Stimulated activated CD8-positive, alpha-beta memory T cell treated with anti-CD3 and anti-CD28 coated beads, Interleukin-15, amount 100 ng/mL, for 1 hour (primary cell): ENCODE measurements around the gene WRAP73.

Experiments
- DNase-seq: peaks from one replicate; pipeline ENCODE4 v3.0.0-alpha.2; 2020; ENCODE audit warnings: low read depth

The WRAP73 gene, protein sequence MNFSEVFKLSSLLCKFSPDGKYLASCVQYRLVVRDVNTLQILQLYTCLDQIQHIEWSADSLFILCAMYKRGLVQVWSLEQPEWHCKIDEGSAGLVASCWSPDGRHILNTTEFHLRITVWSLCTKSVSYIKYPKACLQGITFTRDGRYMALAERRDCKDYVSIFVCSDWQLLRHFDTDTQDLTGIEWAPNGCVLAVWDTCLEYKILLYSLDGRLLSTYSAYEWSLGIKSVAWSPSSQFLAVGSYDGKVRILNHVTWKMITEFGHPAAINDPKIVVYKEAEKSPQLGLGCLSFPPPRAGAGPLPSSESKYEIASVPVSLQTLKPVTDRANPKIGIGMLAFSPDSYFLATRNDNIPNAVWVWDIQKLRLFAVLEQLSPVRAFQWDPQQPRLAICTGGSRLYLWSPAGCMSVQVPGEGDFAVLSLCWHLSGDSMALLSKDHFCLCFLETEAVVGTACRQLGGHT

DNA sequence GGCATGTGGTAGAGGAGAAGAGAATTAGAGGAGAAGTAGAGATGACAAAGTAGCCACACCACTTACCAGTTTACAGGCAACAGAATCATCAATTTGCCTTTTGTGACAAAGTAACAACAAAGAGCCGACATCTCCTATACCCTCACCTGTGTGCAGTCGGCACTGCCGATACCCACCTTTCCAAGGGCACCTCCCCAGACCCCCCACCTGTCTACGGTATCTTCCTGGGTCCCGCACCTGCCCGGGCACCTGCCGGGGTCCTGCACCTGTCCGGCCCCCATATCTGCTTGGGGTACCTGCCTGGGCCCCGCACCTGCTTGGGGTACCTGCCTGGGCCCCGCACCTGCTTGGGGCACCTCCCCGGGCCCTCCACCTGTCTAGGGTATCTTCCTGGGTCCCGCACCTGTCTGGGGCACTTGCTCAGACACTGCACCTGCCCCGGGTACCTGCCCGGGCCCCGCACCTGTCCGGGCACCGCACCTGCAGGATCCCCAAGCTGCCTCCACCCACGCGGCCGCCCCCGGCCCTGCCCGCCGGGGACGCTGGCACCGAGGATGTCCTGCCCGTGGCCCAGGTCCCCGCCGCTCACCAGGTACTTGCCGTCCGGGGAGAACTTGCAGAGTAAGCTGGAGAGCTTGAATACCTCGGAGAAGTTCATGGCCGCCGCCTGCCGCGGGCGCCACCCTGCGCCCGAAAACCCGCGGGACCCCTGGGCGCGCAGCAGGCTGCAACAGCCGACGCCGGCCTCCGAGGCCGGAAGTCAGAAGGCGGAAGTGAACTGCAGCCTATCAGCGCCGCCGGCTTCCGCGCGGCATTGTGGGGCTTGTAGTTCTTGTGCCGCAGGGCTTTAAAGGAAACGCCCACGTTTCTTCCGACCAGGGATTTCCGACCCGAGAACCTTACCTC lies at the start of gene WRAP73:
TSS of gene WRAP73 (minus strand) at position 762 of the 906 bp plus-strand sequence. CDS start at position 658, 104 bp downstream.
- peak; percentile 66 for DNase-seq

DNA sequence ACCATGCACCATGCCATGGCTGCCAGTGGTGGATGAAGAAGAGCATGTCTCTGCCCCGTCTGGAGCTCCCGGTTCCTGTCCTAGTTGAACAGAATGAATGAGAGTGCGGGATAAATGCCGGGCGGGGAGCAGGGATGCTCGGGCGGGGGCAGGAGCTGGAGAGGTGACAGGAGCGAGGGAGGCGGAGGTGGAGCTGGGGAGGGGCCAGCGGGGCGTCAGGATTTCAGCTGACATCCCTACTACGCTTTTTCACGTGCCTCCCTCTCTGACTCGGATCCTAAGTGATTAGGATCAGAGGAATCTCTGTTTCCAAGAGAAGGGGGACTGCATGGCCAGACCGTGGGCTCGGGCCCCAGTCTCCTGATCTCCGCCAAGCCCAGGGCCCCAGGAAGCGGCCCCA lies 49.7 kb upstream of the WRAP73 start:
- no peak for DNase-seq

DNA sequence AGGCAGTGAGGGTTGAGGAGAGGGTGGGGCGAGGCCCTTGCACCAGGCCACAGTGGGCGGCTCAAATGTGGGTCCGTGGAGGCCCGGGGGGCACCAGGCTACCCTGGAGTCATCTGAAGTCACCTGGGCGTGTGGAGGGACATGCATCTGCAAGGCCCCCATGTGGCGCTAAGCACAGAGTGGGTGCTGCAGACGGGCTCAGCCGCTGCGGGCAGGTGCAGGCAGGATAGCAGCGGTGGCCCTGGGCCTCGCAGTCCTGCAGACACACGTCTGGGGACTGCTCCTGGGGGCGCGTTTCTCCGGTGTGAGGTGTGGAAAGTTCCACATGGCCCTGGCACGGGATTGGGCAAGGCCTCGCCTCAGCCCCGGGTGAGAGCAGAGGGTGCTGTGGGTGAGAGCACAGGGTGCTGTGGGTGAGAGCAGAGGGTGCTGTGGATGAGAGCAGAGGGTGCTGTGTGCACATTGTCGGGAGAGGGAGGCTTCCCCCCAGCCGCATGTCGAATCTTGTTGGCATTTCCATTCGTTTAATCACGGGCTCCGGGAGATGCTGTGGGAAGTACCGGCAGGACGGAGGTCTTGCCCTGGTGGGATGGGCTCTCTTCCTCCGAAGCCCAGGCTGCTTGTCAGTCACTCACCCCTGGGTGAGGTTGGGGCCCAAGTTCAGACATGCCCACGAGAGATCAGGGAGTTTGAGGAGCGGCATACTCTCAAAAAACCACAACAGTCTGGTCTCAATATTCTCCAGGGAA lies 48.9 kb upstream of the WRAP73 start:
- DNase-seq, result no peak

DNA sequence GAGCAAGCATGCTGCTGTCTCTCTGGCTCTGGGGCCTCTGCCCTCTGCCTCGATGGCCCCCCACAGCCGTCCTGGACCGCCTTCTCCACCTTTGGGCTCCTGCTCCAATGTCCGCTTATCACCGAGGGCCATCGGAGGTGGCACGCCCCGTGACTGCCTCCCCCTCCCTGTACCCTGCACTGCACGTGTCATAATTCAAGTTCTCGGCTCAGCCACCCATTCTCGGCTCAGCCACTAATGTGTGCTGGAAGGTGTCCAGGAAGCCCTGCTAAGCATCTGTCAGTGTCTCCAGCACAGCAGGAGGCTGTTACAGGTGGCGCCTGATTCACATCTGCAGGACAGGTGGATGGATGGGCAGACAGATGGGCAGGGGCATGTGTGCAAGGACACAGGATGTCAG lies 47.9 kb upstream of the WRAP73 start:
- no peak for DNase-seq

DNA sequence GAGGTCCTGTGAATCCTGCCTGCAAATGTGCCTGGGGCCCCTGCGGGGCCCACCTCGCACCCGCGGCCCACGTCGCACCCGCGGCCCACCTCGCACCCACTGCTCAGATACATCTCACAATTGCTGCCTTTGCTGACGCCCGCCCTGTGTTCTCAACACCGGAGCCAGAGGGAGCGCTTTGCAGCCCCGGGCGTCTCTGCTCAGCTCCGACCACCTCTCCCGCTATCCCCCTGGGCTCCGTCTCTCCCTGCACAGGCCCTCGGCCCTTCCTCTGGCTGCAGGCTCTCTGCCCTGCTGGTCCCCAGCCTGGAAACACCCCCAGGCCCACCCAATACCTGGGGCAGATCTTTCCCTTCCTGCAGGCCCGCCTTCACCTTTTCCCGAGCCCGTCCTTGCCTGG lies 47.2 kb upstream of the WRAP73 start:
- DNase-seq, result no peak

DNA sequence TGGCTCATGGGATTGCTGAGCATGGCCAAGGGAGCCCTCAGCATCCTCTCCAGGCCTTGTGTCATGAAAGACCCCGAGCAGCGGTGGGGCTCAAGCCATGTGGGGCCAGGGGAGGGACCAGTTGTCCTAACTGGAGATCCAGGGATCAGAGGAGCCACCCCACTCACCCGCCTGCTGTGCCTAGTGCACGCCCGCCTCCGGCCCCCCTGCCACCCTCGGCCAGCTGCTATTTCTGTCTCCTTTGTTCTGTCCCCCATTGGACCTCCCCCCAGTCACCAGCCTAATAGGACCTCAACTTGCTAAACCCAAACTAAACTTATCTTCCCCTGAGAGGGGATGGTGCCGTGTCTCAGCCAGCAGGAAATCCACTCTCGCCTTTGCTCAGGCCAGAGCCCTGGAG lies 46.8 kb upstream of the WRAP73 start:
- no peak for DNase-seq

DNA sequence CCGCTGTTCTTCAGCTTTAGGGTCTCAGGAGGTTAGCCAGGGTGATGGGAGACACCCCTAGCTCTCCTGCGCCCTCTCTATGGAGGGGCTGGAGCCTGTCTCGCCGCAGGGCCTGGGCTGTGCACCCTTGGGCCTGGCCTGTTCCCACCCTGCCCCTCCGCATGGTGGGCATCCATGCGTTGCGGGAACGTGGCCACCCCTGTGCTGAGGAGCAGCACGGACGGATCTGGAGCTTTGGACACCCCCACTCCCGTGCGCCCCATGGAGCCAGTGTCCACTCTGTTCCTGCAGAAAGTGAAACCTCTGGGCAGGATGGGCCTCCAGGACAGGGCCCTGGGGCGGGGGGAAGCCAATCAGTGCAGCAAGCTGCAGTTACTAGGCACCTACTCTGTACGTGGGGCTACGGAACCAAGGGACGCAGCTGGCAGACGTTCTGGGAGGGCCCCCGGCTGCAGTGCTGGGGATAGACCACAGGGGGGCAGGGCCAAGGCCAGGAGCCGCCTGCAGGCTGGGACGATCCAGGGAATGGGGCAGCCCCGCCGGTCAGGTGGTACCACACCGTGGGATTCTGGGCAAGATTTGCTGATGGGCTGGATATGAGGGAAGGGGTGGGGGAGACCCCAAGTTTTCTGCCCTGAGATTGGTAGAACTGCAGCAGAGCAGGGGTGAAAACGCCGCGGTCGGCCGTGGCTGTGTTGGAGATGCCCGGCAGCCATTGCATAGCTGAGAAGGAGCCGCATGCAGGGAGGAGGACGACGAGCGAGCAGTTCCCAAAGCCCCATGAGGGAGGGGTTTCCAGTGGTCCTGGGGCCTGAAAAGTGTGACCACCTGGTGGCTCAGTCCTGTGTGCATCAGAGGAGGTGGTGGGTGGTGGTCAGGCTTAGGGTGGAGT lies 45.7 kb upstream of the WRAP73 start:
- no peak for DNase-seq

DNA sequence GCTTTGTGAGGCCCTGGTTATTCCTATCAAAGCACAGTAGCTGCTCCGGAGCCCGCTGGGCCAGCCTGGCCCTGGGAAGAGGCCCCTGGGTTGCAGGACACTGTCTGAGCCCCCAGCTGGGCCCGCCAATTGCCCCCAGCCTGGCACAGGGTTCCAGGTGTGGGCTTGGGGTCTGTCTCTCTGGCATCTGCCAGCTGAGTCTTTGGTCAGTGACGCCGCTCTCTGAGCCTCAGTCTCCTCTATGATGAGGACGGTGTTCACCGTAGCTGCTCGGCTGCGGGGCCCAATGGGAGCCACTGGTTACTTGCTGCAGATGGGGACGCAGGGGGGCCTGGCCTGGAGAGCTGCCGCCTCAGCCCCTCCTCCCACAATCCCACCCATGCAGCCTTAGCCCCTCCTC lies 43.4 kb upstream of the WRAP73 start:
- DNase-seq, result no peak

DNA sequence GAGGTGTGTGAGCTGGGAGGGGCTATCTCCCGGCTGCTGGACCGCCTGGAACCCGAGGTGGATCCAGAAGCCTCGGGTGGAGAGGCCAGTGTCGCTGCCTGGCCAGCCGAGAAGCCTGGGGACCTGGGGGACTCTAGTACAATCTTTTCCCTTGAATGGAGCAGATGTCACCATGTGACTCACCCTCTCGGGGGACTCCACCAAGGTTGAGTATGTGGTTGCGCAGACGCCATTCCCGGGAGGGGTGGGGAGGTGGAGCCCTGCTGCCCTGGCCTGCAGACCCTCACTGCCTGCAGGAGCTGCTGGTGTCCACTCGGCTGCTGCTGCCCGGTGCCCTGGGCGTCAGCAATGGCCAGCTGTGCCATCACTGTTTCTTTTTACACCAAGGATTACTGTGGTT lies 42.7 kb upstream of the WRAP73 start:
- DNase-seq, result no peak

DNA sequence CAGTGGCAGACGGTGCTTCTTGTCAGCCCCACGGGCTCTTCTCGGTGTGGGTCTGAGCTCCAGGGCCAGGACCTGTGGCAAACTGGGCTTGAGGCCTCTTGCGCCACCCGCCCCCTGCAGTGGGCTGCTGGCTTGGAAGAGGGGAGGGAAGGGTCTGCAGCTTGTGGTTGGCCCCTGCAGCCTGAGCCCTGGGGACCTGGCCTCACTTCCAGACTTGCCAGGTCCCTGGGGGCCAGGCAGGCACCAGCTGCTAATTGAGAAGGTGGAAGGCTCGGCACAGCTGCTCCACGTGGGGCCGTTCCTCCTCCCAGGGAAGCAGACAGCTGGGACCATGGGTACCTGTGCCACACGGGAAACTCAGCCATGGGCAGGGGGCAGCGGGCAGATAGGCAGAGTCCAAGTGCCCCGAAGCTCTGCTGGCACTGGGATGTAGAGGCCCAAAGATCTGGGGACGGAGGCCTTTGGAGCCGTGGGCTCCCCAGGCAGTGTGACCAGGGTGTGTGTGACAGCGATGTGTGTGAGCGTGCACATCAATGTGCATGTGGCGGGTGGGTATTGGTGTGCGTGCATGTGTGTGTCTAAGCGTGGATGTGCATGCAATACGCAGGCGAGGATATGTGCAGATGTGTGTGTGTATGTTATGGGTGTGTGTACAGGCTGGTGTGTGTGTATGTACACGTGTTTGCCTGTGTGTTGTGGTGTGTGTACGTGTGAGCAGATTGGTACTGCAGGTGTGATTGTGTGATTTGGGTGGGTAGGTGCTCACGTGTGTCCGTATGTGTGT lies 41.7 kb upstream of the WRAP73 start:
- no peak for DNase-seq

DNA sequence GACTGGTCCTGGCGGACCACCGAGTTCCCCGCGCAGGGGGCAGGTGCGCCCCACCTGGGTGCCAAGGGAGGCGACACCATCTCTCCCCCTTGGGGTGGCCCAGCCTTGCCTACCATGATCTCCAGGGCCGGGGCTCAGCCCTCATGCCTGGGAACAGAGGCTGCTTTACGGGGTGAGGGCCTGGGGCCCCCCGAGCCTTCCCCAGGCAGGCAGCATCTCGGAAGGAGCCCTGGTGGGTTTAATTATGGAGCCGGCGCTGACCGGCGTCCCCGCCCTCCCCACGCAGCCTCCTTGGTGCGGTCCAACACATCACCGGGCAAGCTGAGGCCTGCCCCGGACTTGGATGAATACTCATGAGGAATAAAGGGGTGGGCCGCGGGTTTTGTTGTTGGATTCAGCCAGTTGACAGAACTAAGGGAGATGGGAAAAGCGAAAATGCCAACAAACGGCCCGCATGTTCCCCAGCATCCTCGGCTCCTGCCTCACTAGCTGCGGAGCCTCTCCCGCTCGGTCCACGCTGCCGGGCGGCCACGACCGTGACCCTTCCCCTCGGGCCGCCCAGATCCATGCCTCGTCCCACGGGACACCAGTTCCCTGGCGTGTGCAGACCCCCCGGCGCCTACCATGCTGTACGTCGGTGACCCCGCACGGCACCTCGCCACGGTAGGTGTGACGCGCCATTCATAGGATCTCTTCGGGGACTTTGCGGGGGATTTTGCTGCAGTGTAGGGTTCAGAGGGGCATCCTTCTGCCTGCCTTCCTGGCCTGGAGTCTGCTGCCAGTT lies 40.6 kb upstream of the WRAP73 start:
- no peak for DNase-seq

DNA sequence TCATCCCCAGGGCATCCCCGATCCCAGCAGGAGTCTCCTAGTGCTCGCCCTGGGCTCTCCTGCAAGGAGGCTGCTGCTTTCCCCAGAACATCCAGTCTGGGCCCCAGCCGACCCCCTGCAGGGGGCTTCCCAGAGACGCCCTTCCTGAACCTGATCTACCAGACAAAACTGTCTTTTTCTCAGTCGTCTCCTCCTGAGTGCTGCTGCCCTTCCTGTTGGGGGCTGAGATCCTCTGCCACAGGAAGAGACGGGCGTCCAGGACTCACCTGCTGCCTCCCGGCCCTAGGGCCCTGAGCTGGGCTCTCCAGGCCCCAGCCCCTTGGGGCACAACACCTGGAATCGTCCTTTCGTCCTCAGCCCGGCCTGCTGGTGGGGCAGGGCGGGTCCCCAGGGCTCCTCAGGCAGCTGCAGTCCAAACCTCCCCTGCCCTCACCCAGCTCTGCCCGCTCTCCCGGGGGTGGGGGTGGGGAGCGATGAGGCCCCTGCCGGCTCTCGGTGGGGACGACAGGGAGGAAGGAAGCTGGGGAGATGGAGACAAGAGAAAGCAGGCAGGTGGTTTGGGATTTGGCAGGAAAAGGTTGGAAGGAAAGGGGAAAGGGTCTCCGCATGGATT lies 39.3 kb upstream of the WRAP73 start:
- no peak for DNase-seq

DNA sequence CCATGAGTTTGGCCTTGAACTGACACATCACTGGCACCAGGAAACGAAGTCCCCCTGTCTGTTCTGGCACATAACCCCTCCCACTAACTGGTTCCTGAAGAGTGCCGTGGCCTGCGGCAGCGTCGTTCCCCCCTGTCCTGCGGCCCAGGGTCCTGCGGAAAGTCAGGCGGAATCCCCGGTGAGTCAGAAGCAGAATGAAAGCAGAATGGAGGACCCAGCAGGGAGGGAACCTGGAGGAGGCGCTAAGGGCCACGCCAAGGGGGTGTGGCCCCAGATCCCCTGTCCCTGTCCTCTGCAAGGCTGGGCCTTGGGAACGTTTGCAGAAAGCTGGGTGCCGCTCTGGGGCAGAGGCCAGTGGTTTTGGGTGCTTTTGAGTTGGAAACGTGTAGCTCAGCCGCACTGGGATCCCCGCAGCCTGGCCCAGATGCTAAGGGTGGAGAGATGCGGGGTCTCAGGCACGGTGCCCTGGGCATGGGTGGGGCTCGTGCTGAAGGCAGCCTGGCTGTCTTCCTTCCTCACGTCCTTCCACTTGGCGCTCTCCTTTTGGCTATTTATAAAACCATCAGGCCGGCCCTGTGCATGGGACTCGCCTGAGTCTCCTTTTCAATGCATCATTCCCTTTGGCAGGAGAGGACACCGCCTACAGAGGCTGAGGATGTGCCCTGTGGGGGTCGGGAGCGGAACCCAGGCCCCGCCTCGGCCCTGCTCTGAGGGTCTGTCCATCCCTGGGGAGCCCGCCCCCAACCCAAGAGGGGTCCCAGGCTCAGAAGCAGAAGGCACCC lies 38.6 kb upstream of the WRAP73 start:
- DNase-seq, result no peak

DNA sequence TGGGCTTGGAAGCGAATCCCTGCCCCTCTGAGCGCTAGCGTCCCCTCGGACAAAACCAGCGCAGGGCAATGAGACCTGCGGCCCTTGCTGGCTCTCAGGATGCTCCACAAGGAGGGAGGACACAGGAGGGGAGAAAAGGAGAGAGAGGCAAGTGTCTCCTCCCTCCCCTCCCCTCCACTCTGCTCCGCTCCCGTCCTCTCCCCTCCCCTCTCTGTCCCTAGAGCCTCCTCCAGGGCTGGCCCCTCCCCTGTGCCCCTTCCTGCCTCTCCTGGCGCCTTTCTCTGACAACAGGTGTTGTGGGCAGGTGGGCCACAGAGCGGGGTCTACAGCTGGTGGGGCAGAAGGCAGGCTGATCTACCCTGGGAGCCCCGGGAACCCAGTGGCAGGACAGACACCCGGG lies 37.6 kb upstream of the WRAP73 start:
- DNase-seq, result no peak

DNA sequence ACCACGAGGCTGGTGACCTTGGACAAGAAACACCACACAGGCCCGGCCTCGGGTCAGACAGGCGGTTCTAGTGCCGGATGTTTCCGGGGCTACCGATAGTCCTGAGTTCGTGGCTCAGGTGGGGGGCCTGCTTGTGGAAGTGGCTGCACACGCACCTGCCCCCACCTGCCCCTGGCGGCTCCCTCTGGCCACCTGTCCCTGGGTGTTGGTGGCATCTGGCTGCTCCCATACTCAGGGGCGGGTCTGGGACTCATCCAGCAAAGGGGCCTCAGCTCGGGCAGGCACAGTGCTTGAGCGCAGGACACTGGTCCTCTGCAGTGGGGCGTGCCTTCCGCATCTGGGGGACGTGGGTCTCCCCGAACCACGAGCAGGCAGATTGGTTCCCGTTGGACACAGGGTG lies 36.0 kb upstream of the WRAP73 start:
- DNase-seq, result no peak

DNA sequence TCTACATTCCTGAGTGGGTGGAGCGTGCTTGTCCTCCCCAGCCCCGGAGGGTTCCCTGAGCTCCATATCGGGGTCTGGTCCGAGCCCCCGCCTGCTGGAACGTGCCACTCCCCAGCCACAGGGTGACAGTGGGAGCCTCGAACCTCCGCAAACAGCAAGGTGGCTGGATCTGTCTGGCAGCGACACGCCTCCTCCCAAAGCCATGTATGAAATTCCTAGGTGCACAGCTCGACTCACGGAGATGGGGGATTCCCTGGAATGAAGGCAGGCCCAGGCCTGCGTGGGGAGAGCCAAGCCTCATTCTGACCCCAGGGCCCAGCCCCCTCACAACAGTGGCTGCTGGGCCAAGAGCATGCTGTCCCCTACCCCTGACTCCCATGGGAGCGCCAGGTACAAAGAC lies 35.3 kb upstream of the WRAP73 start:
- no peak for DNase-seq

DNA sequence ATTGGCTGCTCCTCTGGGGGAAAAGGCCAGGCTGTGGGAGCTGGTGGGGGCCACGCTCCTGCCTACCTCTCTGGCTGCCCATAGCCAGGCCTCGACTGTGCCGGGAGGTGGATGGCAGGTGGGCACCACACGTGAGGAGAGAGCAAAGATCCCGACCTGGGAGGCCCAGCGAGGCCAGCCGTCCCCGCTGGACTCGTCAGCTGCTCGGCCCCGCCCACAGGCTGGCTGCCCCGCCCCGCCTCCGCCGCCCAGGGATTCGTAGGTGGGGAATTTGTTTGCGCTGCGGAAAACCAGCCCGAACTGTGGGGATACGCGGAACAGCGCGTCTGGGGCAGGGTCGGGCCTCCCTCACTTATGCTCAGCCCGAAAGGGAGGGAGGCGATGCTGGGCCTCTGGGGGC lies 34.1 kb upstream of the WRAP73 start:
- no peak for DNase-seq

DNA sequence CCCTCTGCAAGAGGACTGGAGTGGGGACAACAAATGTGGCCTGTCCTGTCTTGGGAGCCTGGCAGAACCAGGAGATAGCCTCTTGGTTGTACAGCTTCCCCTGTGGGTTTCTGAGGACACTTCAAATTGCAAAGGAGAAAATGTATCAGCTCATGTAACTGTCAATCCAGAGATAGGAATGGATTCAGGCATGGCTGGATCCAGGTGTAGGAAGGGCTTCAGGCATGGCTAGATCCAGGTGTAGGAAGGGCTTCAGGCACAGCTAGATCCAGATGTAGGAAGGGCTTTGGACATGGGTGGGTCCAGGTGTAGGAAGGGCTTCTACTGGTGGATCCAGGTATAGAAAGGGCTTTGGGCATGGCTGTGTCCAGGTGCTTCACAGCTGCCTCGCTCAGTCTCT lies 33.3 kb upstream of the WRAP73 start:
- no peak for DNase-seq
